Activated naive CD4-positive, alpha-beta T cell treated with anti-CD3 and anti-CD28 coated beads, Interleukin-2, amount 50 U/mL, for 24 hours (primary cell): ENCODE data around the gene CALCOCO2.
"Not testable (repeated sequence)": the region's sequence is repeated elsewhere in the genome, so short reads cannot be mapped to it uniquely, and the experiment has no call there.

ENCODE experiments used
- H3K27ac Mint-ChIP-seq: one replicate; pipeline ENCODE4 v1.8.0; 2021; ENCODE audit warnings: mild to moderate bottlenecking, mixed read lengths
- H3K27me3 Mint-ChIP-seq: one replicate; pipeline ENCODE4 v1.8.0; 2021; ENCODE audit warnings: mixed read lengths
- H3K36me3 Mint-ChIP-seq: one replicate; pipeline ENCODE4 v1.8.0; 2021; ENCODE audit warnings: mixed read lengths
- H3K4me1 Mint-ChIP-seq: one replicate; pipeline ENCODE4 v1.8.0; 2021; ENCODE audit warnings: mixed read lengths
- H3K4me3 Mint-ChIP-seq: one replicate; pipeline ENCODE4 v1.8.0; 2021; ENCODE audit warnings: mild to moderate bottlenecking, mixed read lengths
- H3K9me3 Mint-ChIP-seq: one replicate; pipeline ENCODE4 v1.8.0; 2021; ENCODE audit warnings: mixed read lengths

The CALCOCO2 gene

GRCh38 chr17:48850792-48851323, 20.0 kb downstream of the CALCOCO2 start:
- peaks cover 12% of the 10 kb centered on the region for H3K4me1 Mint-ChIP-seq
- H3K4me3 Mint-ChIP-seq, result no peak overlapping the region
- H3K27me3 Mint-ChIP-seq, result no peaks in the 10 kb centered on the region
- H3K27ac Mint-ChIP-seq, result no peak overlapping the region
- no peaks in the 10 kb centered on the region for H3K9me3 Mint-ChIP-seq
- H3K36me3 Mint-ChIP-seq, result peaks cover 23% of the 10 kb centered on the region

- H3K27ac Mint-ChIP-seq, result no peak overlapping the region
- no peaks in the 10 kb centered on the region for H3K27me3 Mint-ChIP-seq
- peaks cover 9% of the 10 kb centered on the region for H3K4me1 Mint-ChIP-seq
- H3K9me3 Mint-ChIP-seq, result no peaks in the 10 kb centered on the region
- no peak overlapping the region for H3K4me3 Mint-ChIP-seq
- peaks cover 13% of the 10 kb centered on the region for H3K36me3 Mint-ChIP-seq
Measured at GRCh38 chr17:48854774-48855476, 24.1 kb downstream of the CALCOCO2 start.

GRCh38 chr17:48856122-48856821, 25.4 kb downstream of the CALCOCO2 start:
- no peak overlapping the region for H3K27ac Mint-ChIP-seq
- no peak overlapping the region for H3K4me3 Mint-ChIP-seq
- no peaks in the 10 kb centered on the region for H3K9me3 Mint-ChIP-seq
- H3K4me1 Mint-ChIP-seq, result peaks cover 1% of the 10 kb centered on the region
- H3K36me3 Mint-ChIP-seq, result peaks cover 12% of the 10 kb centered on the region
- no peaks in the 10 kb centered on the region for H3K27me3 Mint-ChIP-seq

- no peak overlapping the region for H3K4me3 Mint-ChIP-seq
- peaks cover 21% of the 10 kb centered on the region for H3K36me3 Mint-ChIP-seq
- H3K4me1 Mint-ChIP-seq, result no peaks in the 10 kb centered on the region
- no peaks in the 10 kb centered on the region for H3K27me3 Mint-ChIP-seq
- H3K9me3 Mint-ChIP-seq, result no peaks in the 10 kb centered on the region
- H3K27ac Mint-ChIP-seq, result no peak overlapping the region
Measured at GRCh38 chr17:48860034-48860433, 29.2 kb downstream of the CALCOCO2 start.

- no peaks in the 10 kb centered on the region for H3K4me1 Mint-ChIP-seq
- no peaks in the 10 kb centered on the region for H3K9me3 Mint-ChIP-seq
- H3K36me3 Mint-ChIP-seq, result peaks cover 22% of the 10 kb centered on the region
- H3K27me3 Mint-ChIP-seq, result no peaks in the 10 kb centered on the region
- no peak overlapping the region for H3K4me3 Mint-ChIP-seq
- no peak overlapping the region for H3K27ac Mint-ChIP-seq
Measured at GRCh38 chr17:48860456-48860855, 29.6 kb downstream of the CALCOCO2 start.

- Mint-ChIP-seq H3K36me3 (peaks cover 11% of the 10 kb centered on the region), H3K4me3 (no peak overlapping the region), H3K27me3 (no peaks in the 10 kb centered on the region), H3K4me1 (peaks cover 6% of the 10 kb centered on the region), H3K9me3 (no peaks in the 10 kb centered on the region), H3K27ac (no peak overlapping the region)
Measured at GRCh38 chr17:48868916-48869500, 38.2 kb downstream of the CALCOCO2 start.

- no peak overlapping the region for H3K27ac Mint-ChIP-seq
- H3K9me3 Mint-ChIP-seq, result no peaks in the 10 kb centered on the region
- no peak overlapping the region for H3K4me3 Mint-ChIP-seq
- H3K27me3 Mint-ChIP-seq, result no peaks in the 10 kb centered on the region
- H3K36me3 Mint-ChIP-seq, result peaks cover 7% of the 10 kb centered on the region
- peaks cover 6% of the 10 kb centered on the region for H3K4me1 Mint-ChIP-seq
Measured at GRCh38 chr17:48869821-48870318, 39.0 kb downstream of the CALCOCO2 start.

- Mint-ChIP-seq H3K9me3 (no peaks in the 10 kb centered on the region), H3K27me3 (no peaks in the 10 kb centered on the region), H3K36me3 (peaks cover 1% of the 10 kb centered on the region), H3K4me1 (peaks cover 6% of the 10 kb centered on the region), H3K4me3 (no peak overlapping the region), H3K27ac (no peak overlapping the region)
Measured at GRCh38 chr17:48871035-48871550, 40.3 kb downstream of the CALCOCO2 start.

- H3K27ac Mint-ChIP-seq, result no peak overlapping the region
- H3K36me3 Mint-ChIP-seq, result no peaks in the 10 kb centered on the region
- H3K4me3 Mint-ChIP-seq, result no peak overlapping the region
- peaks cover 6% of the 10 kb centered on the region for H3K4me1 Mint-ChIP-seq
- H3K27me3 Mint-ChIP-seq, result no peaks in the 10 kb centered on the region
- H3K9me3 Mint-ChIP-seq, result no peaks in the 10 kb centered on the region
Measured at GRCh38 chr17:48871551-48872351, 40.9 kb downstream of the CALCOCO2 start.

- H3K36me3 Mint-ChIP-seq, H3K4me3 Mint-ChIP-seq, H3K27ac Mint-ChIP-seq, H3K27me3 Mint-ChIP-seq, H3K4me1 Mint-ChIP-seq, H3K9me3 Mint-ChIP-seq: not testable (repeated sequence)
Measured at GRCh38 chr17:48872409-48872808, 41.6 kb downstream of the CALCOCO2 start.

GRCh38 chr17:48873209-48873608, 42.4 kb downstream of the CALCOCO2 start:
- no peak overlapping the region for H3K27ac Mint-ChIP-seq
- H3K4me1 Mint-ChIP-seq, result peaks cover 6% of the 10 kb centered on the region
- no peaks in the 10 kb centered on the region for H3K27me3 Mint-ChIP-seq
- H3K36me3 Mint-ChIP-seq, result no peaks in the 10 kb centered on the region
- H3K4me3 Mint-ChIP-seq, result no peak overlapping the region
- no peaks in the 10 kb centered on the region for H3K9me3 Mint-ChIP-seq

GRCh38 chr17:48873696-48874443, 43.0 kb downstream of the CALCOCO2 start:
- Mint-ChIP-seq H3K9me3 (no peaks in the 10 kb centered on the region), H3K27me3 (no peaks in the 10 kb centered on the region), H3K4me3 (no peak overlapping the region), H3K36me3 (no peaks in the 10 kb centered on the region), H3K27ac (no peak overlapping the region), H3K4me1 (peaks cover 6% of the 10 kb centered on the region)

- Mint-ChIP-seq H3K36me3 (no peaks in the 10 kb centered on the region), H3K27ac (no peak overlapping the region), H3K27me3 (no peaks in the 10 kb centered on the region)
Measured at GRCh38 chr17:48878920-48879898, 48.4 kb downstream of the CALCOCO2 start.

GRCh38 chr17:48882272-48882671, 51.4 kb downstream of the CALCOCO2 start:
- H3K4me1 Mint-ChIP-seq, result peaks cover 5% of the 10 kb centered on the region

More at GRCh38 chr17:48878920-48879898, 48.4 kb downstream of the CALCOCO2 start:
- Mint-ChIP-seq H3K4me1 (peaks cover 3% of the 10 kb centered on the region), H3K9me3 (no peaks in the 10 kb centered on the region), H3K4me3 (no peak overlapping the region)

More at GRCh38 chr17:48882272-48882671, 51.4 kb downstream of the CALCOCO2 start:
- Mint-ChIP-seq H3K27ac (no peak overlapping the region), H3K36me3 (no peaks in the 10 kb centered on the region), H3K9me3 (no peaks in the 10 kb centered on the region), H3K27me3 (no peaks in the 10 kb centered on the region), H3K4me3 (no peak overlapping the region)
